T-cell (primary cell): Measurements from ENCODE around the gene MTA3. TPM values are rescaled to one million over a fixed set of nuclear protein-coding genes. Genes with fewer than 3 reads are reported as not detected.

Experiments
- ATAC-seq, 4 experiments: fragments of 200-7000 bp in 3 of 4; fragments of 150-1000 bp in 1 of 4; cut with Tn5 transposase; replicated peaks in 1 of 4; 1 replicate in 3 of 4; 2 replicates in 1 of 4; pipeline ENCODE4 v1.10.0; 2021; ENCODE audit warnings: moderate library complexity in 3 of 4, mild to moderate bottlenecking in 2 of 4, moderate number of reproducible peaks in 1 of 4
- CTCF ChIA-PET, 2 donors: fragments of 300-600 bp; sonication (Branson Sonifier 250); formaldehyde crosslinking; loops; one replicate each; lab custom pipeline; 2022; ENCODE audit warnings: antibody characterized with exemption in 2 of 2; lab: Charles Lee
- POLR2A ChIA-PET, 2 donors: fragments of 300-600 bp; sonication (Branson Sonifier 250); formaldehyde crosslinking; loops; one replicate each; lab custom pipeline; 2022; ENCODE audit warnings: antibody characterized with exemption in 2 of 2; lab: Charles Lee
- DNase-seq, 35 experiments: peaks; one replicate each; pipeline versions ENCODE4 v3.0.0 to v3.0.0-alpha.2; 2013 to 2023
- H3K27ac ChIP-seq: one replicate; pipeline ENCODE4 v1.5.1; 2013; ENCODE audit warnings: low read length
- H3K27me3 ChIP-seq, 2 experiments: replicated peaks in 1 of 2; 1 replicate in 1 of 2; 2 replicates in 1 of 2; pipeline versions ENCODE4 v1.6.1 to v1.7.0; 2013; ENCODE audit warnings: low read length in 1 of 2, mixed read lengths in 1 of 2; ENCODE audit not compliant: control insufficient read depth in 2 of 2, insufficient read depth in 2 of 2; ENCODE audit errors: extremely low read depth in 1 of 2
- H3K36me3 ChIP-seq, 2 donors: 1 replicate in 1 of 2; 2 replicates in 1 of 2; pipeline versions ENCODE4 v1.6.1 to v1.7.0; 2013; ENCODE audit warnings: low read length in 1 of 2; ENCODE audit not compliant: control insufficient read depth in 2 of 2, insufficient read depth in 1 of 2; ENCODE audit errors: extremely low read depth in 1 of 2
- H3K4me1 ChIP-seq, 2 experiments: 1 replicate in 1 of 2; 2 replicates in 1 of 2; pipeline versions ENCODE4 v1.6.1 to v1.7.0; 2013; ENCODE audit warnings: low read length in 2 of 2, mixed read lengths in 1 of 2; ENCODE audit not compliant: insufficient read depth in 2 of 2, control insufficient read depth in 1 of 2; ENCODE audit errors: extremely low read depth in 1 of 2
- H3K4me3 ChIP-seq, 2 donors: 1 replicate in 1 of 2; 2 replicates in 1 of 2; pipeline versions ENCODE4 v1.5.1 to v1.7.0; 2013; ENCODE audit warnings: mild to moderate bottlenecking in 2 of 2, low read length in 1 of 2, moderate library complexity in 1 of 2; ENCODE audit not compliant: control insufficient read depth in 1 of 2; ENCODE audit errors: extremely low read depth in 1 of 2
- H3K9me3 ChIP-seq: 2 replicates; pipeline ENCODE4 v1.7.0; 2013
- H3K27ac Mint-ChIP-seq, 2 donors: one replicate each; pipeline ENCODE4 v1.8.0; 2020 to 2021; ENCODE audit warnings: mild to moderate bottlenecking in 2 of 2, mixed read lengths in 2 of 2
- H3K27me3 Mint-ChIP-seq, 2 donors: one replicate each; pipeline ENCODE4 v1.8.0; 2021 to 2022; ENCODE audit warnings: mixed read lengths in 2 of 2
- H3K36me3 Mint-ChIP-seq: one replicate; pipeline ENCODE4 v1.8.0; 2021; ENCODE audit warnings: mixed read lengths
- H3K4me1 Mint-ChIP-seq, 3 donors: one replicate each; pipeline ENCODE4 v1.8.0; 2020 to 2022; ENCODE audit warnings: mixed read lengths in 3 of 3, mild to moderate bottlenecking in 1 of 3
- H3K4me3 Mint-ChIP-seq, 3 donors: one replicate each; pipeline ENCODE4 v1.8.0; 2020 to 2022; ENCODE audit warnings: mild to moderate bottlenecking in 3 of 3, mixed read lengths in 3 of 3, moderate library complexity in 3 of 3
- H3K9me3 Mint-ChIP-seq, 3 donors: one replicate each; pipeline ENCODE4 v1.8.0; 2020 to 2022; ENCODE audit warnings: mixed read lengths in 3 of 3
- WGBS: methylation state at CpG from one replicate; pipeline ENCODE4 v1.1.5; 2013; ENCODE audit warnings: missing lambda C conversion rate; ENCODE audit not compliant: insufficient coverage; 5-methylcytosine and 5-hydroxymethylcytosine counted together
- total RNA-seq, 35 experiments: library from RNA in 6 of 35; stranded (reverse) in 6 of 35; fragments of 120-200 nt in 1 of 35; gene quantifications; one replicate each; pipeline versions ENCODE4 v1.2.1 to v1.2.4 and lab custom pipeline; 2013 to 2026

MTA3 gene
- total RNA-seq, 5 donors from 2014 or later (not counting 1 experiment from before 2014, with no cell fraction given), result 20.9 to 42.4 (median 24.6) TPM

DNA sequence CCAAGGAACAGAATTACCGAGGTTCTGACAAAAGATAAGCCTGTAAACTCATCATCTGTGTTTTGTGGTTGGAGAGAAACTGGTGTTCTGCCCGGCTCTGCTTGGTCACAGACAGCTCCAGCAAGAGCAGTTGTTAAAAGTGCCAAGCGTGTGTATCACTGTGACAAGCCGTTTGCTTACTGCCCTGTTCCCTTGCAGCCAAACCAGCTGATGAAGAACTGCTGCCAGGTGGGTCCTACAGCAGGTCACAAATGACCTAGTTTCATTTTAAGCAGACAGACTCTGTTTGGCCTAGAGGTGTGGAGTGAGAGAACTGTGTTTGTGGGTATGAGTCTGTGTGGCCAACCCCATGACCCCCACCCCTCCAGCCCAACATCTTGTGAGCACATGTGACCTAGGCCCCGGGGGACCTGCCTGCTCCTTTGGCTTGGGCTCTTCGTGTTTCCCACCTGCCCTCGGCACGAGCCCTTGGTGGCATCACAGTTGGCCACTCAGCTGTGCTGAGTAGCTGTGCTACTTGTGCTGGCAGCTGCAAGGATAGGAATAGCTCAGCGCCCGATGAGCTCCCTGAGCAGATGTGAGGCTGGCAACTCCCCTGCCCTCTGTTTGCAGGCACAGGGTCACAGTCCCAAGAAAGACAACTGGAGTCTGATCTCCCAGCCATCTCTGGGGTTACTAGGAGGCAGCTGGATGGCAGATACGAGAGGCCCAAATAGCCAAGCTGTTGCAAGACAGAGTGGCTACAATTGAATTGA lies 185.8 kb downstream of the MTA3 start:
- Histone ChIP-seq H3K27me3 (no peaks in the 10 kb centered on the region), H3K27ac (no peak overlapping the region), H3K9me3 (no peaks in the 10 kb centered on the region), H3K4me3 (no peak overlapping the region), H3K4me1 (no peaks in the 10 kb centered on the region), H3K36me3 (peaks cover 14% of the 10 kb centered on the region in 2 donors)
- H3K9me3 Mint-ChIP-seq, result no peaks in the 10 kb centered on the region
- no peaks in the 10 kb centered on the region for H3K27me3 Mint-ChIP-seq
- ATAC-seq (peak in 1 of 4 experiments; percentile 13), DNase-seq (peak in 1 of 35 experiments; percentile 29)
- peaks cover 24% of the 10 kb centered on the region for H3K36me3 Mint-ChIP-seq
- H3K27ac Mint-ChIP-seq, result no peak overlapping the region
- CTCF ChIA-PET, result interaction anchor here in 1 of 2 donors (0.5 kb wide), 1 partner anchor 572 kb away, joined by 4 read pairs; no protein-coding TSS in a partner anchor
- 59% methylated on average over 10 of the region's 11 CpGs for WGBS
- H3K4me1 Mint-ChIP-seq, result peaks cover 0 to 15% (median 7%) of the 10 kb centered on the region in 3 donors
- H3K4me3 Mint-ChIP-seq, result no peak overlapping the region
- POLR2A ChIA-PET, result no interaction called here

DNA sequence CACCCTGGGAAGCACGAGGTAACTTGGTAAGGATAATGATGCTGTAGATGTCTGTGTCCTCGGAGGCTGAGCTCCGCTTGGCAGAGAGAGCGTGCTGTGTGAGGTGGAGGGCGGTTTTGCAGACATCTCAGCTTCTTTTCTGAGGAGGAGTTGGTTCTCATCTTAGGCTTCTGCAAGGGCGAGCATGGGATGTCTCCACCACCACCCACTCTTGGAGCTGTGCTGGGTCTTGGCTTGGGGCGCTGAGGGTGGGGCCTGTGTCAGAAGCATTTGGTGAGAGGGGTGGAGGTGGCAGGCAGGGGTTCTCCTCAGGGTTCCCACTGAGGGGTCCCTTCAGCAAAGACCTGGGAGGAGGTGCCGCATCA lies 186.3 kb downstream of the MTA3 start:
- Mint-ChIP-seq H3K4me3 (no peak overlapping the region), H3K4me1 (peaks cover 0 to 15% (median 7%) of the 10 kb centered on the region in 3 donors), H3K9me3 (no peaks in the 10 kb centered on the region), H3K36me3 (peaks cover 26% of the 10 kb centered on the region), H3K27me3 (no peaks in the 10 kb centered on the region), H3K27ac (no peak overlapping the region)
- ATAC-seq (no peak), DNase-seq (no peak)
- peaks cover 14 to 16% of the 10 kb centered on the region in 2 donors for H3K36me3 ChIP-seq
- no peak overlapping the region for H3K4me3 ChIP-seq
- H3K9me3 ChIP-seq, result no peaks in the 10 kb centered on the region
- POLR2A ChIA-PET, result interaction anchor here in 1 of 2 donors (0.5 kb wide), 1 partner anchor 497 kb away, joined by 4 read pairs; no protein-coding TSS in a partner anchor
- no peaks in the 10 kb centered on the region for H3K27me3 ChIP-seq
- no peaks in the 10 kb centered on the region for H3K4me1 ChIP-seq
- 85% methylated on average over 2 of the region's 8 CpGs for WGBS
- CTCF ChIA-PET, result interaction anchor here in 1 of 2 donors (0.5 kb wide), 1 partner anchor 571 kb away, joined by 4 read pairs; no protein-coding TSS in a partner anchor
- H3K27ac ChIP-seq, result no peak overlapping the region

DNA sequence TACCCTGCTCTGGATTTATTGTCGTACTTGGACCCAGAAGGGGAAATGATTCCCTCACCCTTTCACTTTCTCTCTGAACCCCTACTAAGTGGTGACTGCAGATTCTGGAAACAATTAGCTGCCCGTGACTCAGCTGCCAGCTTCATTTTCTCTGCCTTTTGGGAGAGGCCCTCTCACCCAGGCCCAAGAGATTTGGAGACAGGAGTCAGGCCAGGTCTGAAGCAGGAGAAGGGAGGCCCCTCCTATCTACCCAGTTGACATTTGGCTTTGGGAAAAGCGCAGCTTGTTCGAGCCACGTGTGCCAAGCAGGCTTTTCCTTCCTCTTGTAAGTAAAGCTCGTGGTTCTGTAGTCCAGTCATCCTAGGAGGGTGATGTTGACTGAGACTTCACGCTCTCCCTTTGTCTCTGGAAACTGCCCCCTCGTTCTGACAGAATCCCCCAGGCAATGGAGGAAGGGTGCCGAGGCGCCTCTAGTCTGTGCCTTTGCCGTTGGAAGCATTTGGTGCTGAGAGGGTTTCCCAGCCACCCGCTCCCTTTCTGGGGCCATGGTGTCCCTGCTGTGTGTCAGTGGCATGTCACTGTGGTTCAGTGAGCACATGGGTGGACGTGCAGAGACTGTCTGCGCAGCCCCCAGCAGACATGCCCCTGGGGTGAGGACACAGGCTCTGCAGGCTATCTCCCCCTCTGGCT lies 186.9 kb downstream of the MTA3 start:
- no peaks in the 10 kb centered on the region for H3K9me3 ChIP-seq
- H3K27me3 ChIP-seq, result no peaks in the 10 kb centered on the region
- H3K4me1 ChIP-seq, result no peaks in the 10 kb centered on the region
- ChIA-PET POLR2A (interaction anchor here in 1 of 2 donors (0.5 kb wide), 1 partner anchor 497 kb away, joined by 4 read pairs; no protein-coding TSS in a partner anchor), CTCF (no interaction called here)
- Mint-ChIP-seq H3K27ac (no peak overlapping the region), H3K4me1 (peaks cover 0 to 15% (median 7%) of the 10 kb centered on the region in 3 donors), H3K36me3 (peaks cover 27% of the 10 kb centered on the region), H3K27me3 (no peaks in the 10 kb centered on the region), H3K4me3 (no peak overlapping the region), H3K9me3 (no peaks in the 10 kb centered on the region)
- WGBS, result 85% methylated on average over 11 of the region's 14 CpGs
- ATAC-seq (no peak), DNase-seq (no peak)
- no peak overlapping the region for H3K4me3 ChIP-seq
- H3K36me3 ChIP-seq, result peaks cover 14 to 21% of the 10 kb centered on the region in 2 donors
- no peak overlapping the region for H3K27ac ChIP-seq

DNA sequence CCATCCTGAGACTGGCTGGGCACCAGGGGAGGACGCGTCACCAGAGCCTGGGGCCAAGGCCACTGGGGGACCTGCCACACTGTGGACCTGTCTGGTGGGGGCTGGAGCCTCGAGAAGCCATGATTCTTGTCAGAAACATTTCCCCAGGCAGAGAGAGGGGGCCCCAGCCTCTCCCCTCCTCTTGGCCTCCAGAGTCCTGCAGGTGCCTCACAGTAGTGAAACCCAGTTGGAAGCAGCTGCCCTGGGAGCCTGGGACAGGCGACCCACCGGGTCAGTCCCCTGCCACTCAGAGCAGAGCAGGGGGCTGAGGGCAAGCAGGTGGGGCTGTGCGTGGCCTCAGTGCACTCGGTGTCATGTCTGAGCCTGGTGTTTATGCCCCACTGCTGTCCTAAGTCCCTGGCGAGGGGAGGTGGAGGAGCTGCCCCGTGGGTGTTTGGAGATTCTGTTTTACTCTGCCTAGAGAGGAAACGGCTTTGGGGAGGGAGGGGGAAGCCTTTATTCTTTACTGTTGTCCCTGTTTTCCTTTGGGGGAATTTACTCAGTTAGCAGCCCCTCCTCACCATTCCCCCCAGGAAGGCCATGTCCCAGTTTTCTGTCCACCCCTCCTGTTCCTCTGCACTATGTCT lies 187.8 kb downstream of the MTA3 start:
- Histone ChIP-seq H3K27ac (no peak overlapping the region), H3K36me3 (peaks cover 14 to 28% of the 10 kb centered on the region in 2 donors), H3K4me3 (no peak overlapping the region), H3K27me3 (no peaks in the 10 kb centered on the region), H3K9me3 (no peaks in the 10 kb centered on the region), H3K4me1 (no peaks in the 10 kb centered on the region)
- CTCF ChIA-PET, result no interaction called here
- ATAC-seq (no peak), DNase-seq (no peak)
- no peaks in the 10 kb centered on the region for H3K27me3 Mint-ChIP-seq
- peaks cover 25% of the 10 kb centered on the region for H3K36me3 Mint-ChIP-seq
- H3K4me1 Mint-ChIP-seq, result peaks cover 0 to 15% (median 7%) of the 10 kb centered on the region in 3 donors
- POLR2A ChIA-PET, result no interaction called here
- no peaks in the 10 kb centered on the region for H3K9me3 Mint-ChIP-seq
- H3K27ac Mint-ChIP-seq, result no peak overlapping the region
- no peak overlapping the region for H3K4me3 Mint-ChIP-seq
- WGBS, result 80% methylated on average over 6 of the region's 10 CpGs

DNA sequence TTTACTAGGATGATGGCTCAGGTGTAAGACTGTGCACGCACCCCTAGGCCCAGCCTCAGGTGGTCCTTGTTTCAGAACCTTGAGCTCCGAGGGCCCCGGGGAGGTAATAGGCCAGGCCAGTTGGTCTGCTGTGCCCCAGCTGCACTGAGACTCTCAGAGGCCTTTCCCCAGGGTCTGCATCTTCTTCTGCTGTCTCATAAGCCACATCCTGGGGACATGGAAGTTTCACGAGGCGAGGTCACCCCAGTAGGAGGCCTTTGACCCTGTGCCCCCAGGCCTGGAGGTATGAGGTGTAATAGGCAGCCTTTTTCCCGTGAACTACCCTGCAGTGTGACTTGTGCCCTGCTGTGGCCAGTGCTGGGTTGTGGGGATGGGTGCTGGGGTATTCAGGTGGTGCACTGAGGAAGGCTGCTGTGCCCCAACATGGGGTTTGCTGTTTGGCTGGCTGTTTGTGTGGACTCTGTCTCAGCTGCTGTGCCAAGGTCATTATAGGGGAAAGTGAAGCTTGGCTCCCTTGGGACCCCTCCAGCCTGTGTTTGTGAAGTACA lies 188.6 kb downstream of the MTA3 start:
- WGBS, result 71% methylated on average over 6 of the region's 6 CpGs
- Mint-ChIP-seq H3K36me3 (peaks cover 26% of the 10 kb centered on the region), H3K27ac (no peak overlapping the region)

More for the DNA sequence above, 188.6 kb downstream of the MTA3 start:
- ATAC-seq (no peak), DNase-seq (no peak)
- no peaks in the 10 kb centered on the region for H3K9me3 Mint-ChIP-seq
- H3K4me3 ChIP-seq, result no peak overlapping the region
- peaks cover 0 to 15% (median 4%) of the 10 kb centered on the region in 3 donors for H3K4me1 Mint-ChIP-seq
- H3K27ac ChIP-seq, result no peak overlapping the region
- no peaks in the 10 kb centered on the region for H3K9me3 ChIP-seq
- CTCF ChIA-PET, result no interaction called here
- POLR2A ChIA-PET, result no interaction called here
- no peaks in the 10 kb centered on the region for H3K27me3 Mint-ChIP-seq
- no peak overlapping the region for H3K4me3 Mint-ChIP-seq
- peaks cover 12 to 29% of the 10 kb centered on the region in 2 donors for H3K36me3 ChIP-seq
- H3K4me1 ChIP-seq, result no peaks in the 10 kb centered on the region
- no peaks in the 10 kb centered on the region for H3K27me3 ChIP-seq
